Neutrophil (primary cell): Measurements from ENCODE around the gene SNTG2.

Experiments
- H3K27ac ChIP-seq: fragments of 200-600 bp; sonication (generic); 2 replicates; pipeline ENCODE4 v1.5.1; 2016; ENCODE audit warnings: mild to moderate bottlenecking, moderate library complexity
- H3K27me3 ChIP-seq: fragments of 200-600 bp; sonication (generic); 2 replicates; pipeline ENCODE4 v1.6.0; 2016; ENCODE audit warnings: mild to moderate bottlenecking
- H3K36me3 ChIP-seq: fragments of 200-600 bp; sonication (generic); 2 replicates; pipeline ENCODE4 v1.5.1; 2017
- H3K4me1 ChIP-seq, 2 experiments: fragments of 200-600 bp in 1 of 2; sonication (generic) in 1 of 2; 1 replicate in 1 of 2; 2 replicates in 1 of 2; pipeline versions ENCODE4 v1.5.1 to v1.6.1; 2013 to 2016; ENCODE audit warnings: low read depth in 1 of 2, low read length in 1 of 2, mild to moderate bottlenecking in 1 of 2, moderate library complexity in 1 of 2; ENCODE audit not compliant: control insufficient read depth in 1 of 2, insufficient read depth in 1 of 2
- H3K4me3 ChIP-seq, 2 experiments: fragments of 200-600 bp in 1 of 2; sonication (generic) in 1 of 2; 1 replicate in 1 of 2; 2 replicates in 1 of 2; pipeline ENCODE4 v1.5.1; 2013 to 2016; ENCODE audit warnings: low read depth in 1 of 2, low read length in 1 of 2, mild to moderate bottlenecking in 1 of 2, moderate library complexity in 1 of 2
- H3K9me3 ChIP-seq: fragments of 200-600 bp; sonication (generic); 2 replicates; pipeline ENCODE4 v1.5.1; 2016
- CTCF ChIP-seq: fragments of 200-600 bp; sonication (generic); IDR thresholded peaks from 2 replicates; pipeline ENCODE4 v1.5.1; 2016; ENCODE audit warnings: antibody characterized with exemption

The SNTG2 gene

GRCh38 chr2:1286929-1287328 lies 336.3 kb downstream of the SNTG2 start:
- Histone ChIP-seq H3K27ac (no peak overlapping the region), H3K36me3 (no peaks in the 10 kb centered on the region), H3K27me3 (no peaks in the 10 kb centered on the region), H3K4me1 (no peaks in the 10 kb centered on the region), H3K4me3 (no peak overlapping the region), H3K9me3 (no peaks in the 10 kb centered on the region)
- TF ChIP-seq CTCF, result no peak

- Histone ChIP-seq H3K4me1 (no peaks in the 10 kb centered on the region), H3K27me3 (no peaks in the 10 kb centered on the region), H3K36me3 (no peaks in the 10 kb centered on the region), H3K27ac (no peak overlapping the region), H3K4me3 (no peak overlapping the region), H3K9me3 (no peaks in the 10 kb centered on the region)
- TF ChIP-seq CTCF, result no peak
These were observed 336.8 kb downstream of the SNTG2 start for GRCh38 chr2:1287427-1287826.

- no peak for TF ChIP-seq CTCF
- no peaks in the 10 kb centered on the region for H3K36me3 ChIP-seq
- H3K27ac ChIP-seq, result no peak overlapping the region
These were observed 344.3 kb downstream of the SNTG2 start for GRCh38 chr2:1294900-1295299.

GRCh38 chr2:1295740-1296139 lies 345.1 kb downstream of the SNTG2 start:
- H3K4me1 ChIP-seq, result no peaks in the 10 kb centered on the region
- no peaks in the 10 kb centered on the region for H3K36me3 ChIP-seq
- no peak for TF ChIP-seq CTCF
- H3K9me3 ChIP-seq, result no peaks in the 10 kb centered on the region
- no peak overlapping the region for H3K27ac ChIP-seq
- H3K27me3 ChIP-seq, result no peaks in the 10 kb centered on the region
- H3K4me3 ChIP-seq, result no peak overlapping the region

More at GRCh38 chr2:1294900-1295299, 344.3 kb downstream of the SNTG2 start:
- Histone ChIP-seq H3K4me1 (no peaks in the 10 kb centered on the region), H3K9me3 (no peaks in the 10 kb centered on the region), H3K4me3 (no peak overlapping the region), H3K27me3 (no peaks in the 10 kb centered on the region)

- no peaks in the 10 kb centered on the region for H3K27me3 ChIP-seq
- H3K36me3 ChIP-seq, result no peaks in the 10 kb centered on the region
- no peak overlapping the region for H3K4me3 ChIP-seq
- no peak for TF ChIP-seq CTCF
- no peaks in the 10 kb centered on the region for H3K4me1 ChIP-seq
- no peaks in the 10 kb centered on the region for H3K9me3 ChIP-seq
- no peak overlapping the region for H3K27ac ChIP-seq
These were observed 346.9 kb downstream of the SNTG2 start for GRCh38 chr2:1297372-1298159.
